T follicular helper cell (primary cell): ENCODE results near the gene PPIL6.
A peak's percentile ranks its signal among the peaks of the same experiment; 100 is the strongest.
"Not testable (repeated sequence)": the region's sequence is repeated elsewhere in the genome, so short reads cannot be mapped to it uniquely, and the experiment has no call there.

ENCODE experiments used
- DNase-seq: peaks from one replicate; pipeline ENCODE4 v3.0.0-alpha.2; 2020; ENCODE audit warnings: low read depth

Gene PPIL6

DNA sequence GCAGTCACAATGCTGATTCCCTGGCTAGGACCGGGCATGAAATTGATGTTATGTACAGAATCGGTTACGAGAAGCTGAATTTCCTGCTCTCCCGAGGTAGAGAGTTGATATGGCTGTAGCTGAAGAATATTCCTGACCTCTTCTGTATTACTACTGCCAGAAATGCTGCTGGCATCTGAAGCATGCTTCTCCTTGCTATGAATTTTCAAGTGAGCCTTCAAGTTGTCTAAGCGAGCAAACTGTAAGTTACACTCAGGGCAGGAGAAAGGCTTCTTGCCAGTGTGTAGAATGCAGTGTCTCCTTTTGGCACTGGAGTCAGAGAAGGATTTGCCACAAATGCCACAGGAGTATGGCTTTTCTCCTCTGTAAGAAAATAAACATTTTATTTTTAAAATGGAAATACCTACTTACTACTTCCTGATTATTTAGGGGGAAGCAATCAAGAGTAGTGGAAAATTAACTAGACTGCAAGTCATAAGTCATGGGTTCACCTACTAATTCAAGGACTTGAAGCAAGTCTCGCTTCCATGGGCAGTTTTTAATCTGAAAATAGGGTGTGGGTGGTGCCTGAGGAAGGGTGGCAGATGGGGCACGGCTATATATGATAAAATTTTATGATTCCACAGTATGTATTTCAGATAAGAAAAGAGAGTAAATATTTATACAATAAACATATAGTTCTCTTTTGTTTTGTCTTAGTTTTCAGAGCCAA, 25.9 kb upstream of the PPIL6 start:
- DNase-seq, result no peak

DNA sequence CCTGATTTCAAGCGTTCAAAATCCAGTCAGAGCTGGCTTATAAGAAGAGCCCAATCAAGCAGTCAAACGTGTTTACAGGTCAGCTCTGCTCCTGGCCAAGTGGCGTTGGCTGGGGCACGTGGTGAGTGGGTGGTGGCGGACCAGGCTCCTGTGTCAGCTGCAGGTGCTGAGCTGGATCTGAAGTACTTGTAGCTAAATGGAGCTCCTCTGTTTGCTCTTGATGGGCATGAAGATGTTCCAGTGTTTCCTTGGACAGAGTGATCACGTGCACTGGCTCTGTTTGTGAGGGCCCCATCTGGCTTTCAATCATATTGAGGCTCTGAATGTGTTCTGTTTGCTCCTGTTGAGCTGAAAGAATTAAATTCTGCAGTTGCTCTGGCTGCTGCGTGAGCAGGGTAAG, 25.3 kb upstream of the PPIL6 start:
- no peak for DNase-seq

GRCh38 chr6:109461733-109462526, 21.5 kb upstream of the PPIL6 start:
- DNase-seq, result no peak

GRCh38 chr6:109461205-109461604, 20.8 kb upstream of the PPIL6 start:
- not testable (repeated sequence) for DNase-seq

- no peak for DNase-seq
These were observed 19.9 kb upstream of the PPIL6 start for GRCh38 chr6:109460161-109460829.

DNA sequence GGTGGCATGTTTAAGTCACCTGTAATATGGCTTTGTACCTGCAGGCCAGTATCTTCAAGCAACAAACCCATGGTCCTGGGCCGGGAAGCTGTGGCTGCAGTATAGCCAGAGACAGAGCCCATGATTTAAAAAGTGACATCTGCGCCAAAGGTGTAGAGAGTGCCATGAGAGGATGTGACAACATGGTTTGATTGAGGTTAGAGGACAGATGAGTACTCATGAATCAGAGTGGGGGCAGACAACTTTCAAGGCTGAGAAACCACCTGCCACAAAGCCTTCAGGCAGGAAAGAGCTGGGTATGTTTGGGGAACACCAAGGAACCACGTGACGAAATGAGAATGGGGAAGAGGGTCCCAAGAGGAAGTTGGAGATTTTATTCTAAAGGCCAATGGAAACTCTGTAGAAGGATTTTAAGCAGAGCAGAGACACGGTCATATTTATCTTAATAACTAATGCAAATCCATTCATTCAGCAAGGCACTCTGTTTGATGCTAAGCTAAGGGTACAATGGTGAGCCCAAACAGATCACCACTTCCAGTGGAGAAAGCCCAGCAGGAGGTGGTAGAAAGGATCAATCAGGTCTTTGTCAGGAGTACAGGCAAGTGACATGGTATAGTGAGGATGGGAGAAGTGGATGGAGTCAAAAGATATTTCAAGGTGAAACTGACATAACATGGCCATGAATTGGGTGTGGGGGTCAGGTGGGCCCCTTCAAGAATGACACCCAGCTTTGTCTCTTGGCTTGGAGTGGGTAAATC, 18.5 kb upstream of the PPIL6 start:
- DNase-seq, result no peak

DNA sequence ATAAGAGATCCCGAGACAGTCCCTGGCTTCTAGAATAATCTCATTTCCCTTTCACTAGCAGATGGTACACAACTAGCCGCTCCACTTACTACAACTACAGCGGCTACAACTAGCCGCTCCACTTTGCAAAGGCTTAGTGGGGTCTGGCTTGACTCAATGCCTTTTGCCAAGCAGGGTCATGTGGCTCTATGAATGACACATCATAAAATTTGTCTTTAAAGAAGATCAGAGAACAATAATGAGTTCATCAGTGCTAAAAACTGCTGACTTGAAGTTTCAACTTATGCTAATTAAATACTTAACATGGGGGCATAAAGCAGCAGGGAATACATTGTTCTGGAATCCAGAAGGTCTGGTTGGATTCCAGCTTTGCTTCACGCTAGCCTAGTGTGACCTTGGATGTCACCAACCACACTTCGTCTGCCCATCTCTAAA, 17.2 kb upstream of the PPIL6 start:
- DNase-seq, result no peak

GRCh38 chr6:109456710-109457561, 16.5 kb upstream of the PPIL6 start:
- no peak for DNase-seq

DNA sequence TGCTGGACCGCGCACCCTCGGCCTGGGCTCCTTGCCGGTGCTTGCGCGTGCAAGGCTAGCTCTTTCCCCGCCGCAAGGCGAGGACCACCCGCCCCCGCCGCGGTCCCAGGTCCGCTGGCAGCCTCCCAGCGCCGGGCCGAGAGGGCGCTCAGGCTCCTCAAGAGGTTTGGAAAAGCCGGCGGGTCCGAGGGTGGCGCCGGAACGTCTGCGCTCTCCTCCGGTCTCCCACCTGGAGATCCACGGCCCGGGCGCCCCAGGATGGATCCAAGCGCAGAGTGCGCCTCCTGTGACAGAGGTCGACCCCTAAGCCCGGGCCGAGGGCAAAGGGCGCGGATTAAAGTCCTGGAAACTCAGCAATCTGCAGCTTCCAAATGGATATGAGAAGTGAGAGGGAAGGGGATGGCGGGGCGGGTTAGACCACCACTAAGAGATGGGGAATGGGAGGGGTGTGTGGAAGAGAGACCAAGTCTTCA, 15.7 kb upstream of the PPIL6 start:
- no peak for DNase-seq

DNA sequence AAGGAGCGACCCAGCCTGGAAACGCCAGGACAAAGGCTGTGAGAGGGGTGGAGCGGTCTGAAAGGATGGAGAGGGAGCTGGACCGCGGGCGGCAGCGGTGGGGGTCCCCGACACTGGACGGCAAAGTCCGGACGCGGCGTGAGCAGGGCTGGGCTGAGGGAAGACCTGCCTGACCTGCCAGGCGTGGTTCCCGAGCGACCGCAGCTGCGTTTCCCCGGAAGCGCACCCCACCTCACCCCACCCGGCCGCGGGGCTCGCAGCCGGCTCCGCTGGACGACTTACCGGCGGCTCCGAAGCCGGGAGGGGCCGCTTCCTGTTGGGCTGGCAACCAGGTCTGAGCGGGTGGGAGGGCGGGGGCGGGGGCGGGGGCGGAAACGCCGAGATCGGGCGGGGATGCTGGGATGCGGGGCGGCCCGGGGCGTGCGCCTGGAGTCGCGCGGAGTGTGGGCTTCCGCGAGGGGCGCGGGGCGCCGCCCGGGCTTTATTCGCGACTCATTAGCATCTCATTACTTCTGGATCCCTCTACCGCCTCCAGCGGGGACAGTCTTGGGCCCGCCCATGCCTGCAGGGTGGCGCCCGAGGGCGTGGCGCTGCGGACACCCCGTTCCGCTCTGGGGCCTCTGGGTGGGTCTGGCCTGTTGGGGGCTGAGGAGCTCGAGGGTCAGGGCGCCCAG, 15.1 kb upstream of the PPIL6 start, which contains the start of gene MICAL1:
Gene MICAL1 (minus strand): TSS at position 336 of the 674 bp plus-strand sequence. CDS start 1,576 bp downstream, outside the sequence.
- DNase-seq, result peak; percentile 73

DNA sequence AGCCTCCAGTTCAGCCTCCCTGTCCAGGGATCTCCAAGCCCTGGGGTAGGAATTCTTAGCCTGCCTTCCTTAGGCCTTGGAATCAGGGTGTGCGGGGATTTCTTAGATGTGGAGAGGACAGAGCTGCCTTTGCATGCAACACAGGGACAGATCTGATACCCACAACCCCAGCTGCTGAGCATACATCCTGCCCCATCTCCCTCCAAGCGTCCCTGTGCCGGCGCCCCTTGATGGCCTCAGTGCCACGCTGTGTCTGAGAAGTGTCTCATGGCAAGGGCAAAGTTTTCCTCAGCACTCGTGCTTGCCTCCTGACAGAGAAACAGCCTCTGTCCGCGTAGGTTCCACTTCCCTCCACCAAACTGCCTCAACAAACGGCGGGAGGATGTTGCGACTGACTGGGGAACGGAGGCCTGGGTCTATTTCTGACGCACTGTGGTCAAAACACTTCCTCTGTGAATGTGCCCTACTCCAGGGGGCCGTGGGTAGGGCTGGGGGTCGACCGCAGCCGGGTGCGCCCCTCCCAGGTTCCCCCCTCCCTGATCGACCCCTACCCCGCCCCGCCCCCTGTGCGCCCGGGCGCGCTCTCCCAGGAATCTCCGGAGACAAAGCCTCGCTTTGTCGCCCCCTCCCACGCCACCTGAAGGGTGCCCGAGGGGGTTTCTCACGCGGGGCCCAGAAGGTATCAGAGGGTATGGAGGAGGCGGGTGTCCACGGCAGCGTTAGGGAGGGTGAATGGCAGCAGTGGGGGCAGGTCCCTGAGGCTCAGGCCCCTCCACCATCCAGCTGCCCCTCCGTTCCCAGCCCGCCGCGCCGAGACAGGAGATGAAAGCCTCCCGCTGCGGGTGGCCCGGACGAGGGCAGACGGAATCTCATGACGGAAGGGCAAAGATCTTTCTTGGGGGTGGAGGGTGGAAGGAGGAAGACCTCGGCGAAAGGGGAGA, 14.3 kb upstream of the PPIL6 start:
- peak; percentile 63 for DNase-seq

DNA sequence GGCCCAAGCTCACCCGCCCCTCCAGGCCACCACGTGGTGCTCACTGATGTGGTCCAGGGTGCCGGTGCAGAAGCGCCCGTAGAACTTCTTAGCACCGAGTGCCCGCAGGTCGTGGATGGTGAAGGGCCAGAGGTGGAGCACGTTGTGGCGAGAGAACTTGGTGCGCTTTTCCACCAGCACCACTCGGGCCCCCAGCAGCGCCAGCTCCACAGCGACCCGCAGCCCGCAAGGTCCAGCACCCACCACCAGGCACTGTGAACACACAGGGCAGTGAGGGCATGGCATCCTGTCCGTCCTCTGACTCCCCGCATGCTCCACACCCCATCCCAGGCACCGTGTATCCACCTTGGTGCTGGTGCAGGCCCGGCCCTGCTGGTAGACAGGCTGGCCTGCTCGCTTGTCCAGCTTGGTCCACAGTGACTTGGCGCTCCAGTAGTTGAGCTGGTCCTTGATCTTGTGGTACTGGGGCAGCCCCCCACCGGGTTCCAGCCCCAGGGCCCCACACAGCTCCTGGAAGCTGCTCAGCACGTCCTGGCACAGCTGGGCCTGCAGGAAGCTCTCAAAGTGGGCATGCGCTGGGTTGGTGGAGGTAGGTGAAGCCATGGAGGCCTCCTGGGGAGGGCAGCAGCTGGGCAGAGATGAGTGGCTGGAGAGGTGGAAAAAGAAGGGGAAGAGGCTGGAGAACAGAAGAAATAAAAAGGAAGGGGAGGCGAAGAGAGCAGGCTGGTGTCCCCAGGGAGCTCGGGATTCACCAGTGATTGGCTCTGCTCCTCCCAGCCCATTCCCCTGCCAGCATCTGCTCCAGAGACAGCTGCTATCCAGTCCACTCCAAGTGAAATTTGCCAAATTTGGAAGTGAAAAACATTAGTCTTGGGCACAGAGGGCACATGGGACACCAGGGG, 13.4 kb upstream of the PPIL6 start:
- no peak for DNase-seq

GRCh38 chr6:109453156-109453555, 12.7 kb upstream of the PPIL6 start:
- no peak for DNase-seq

GRCh38 chr6:109452181-109452580, 11.8 kb upstream of the PPIL6 start:
- no peak for DNase-seq

- no peak for DNase-seq
These were observed 10.9 kb upstream of the PPIL6 start for GRCh38 chr6:109451376-109451775.

GRCh38 chr6:109450801-109451200, 10.4 kb upstream of the PPIL6 start:
- DNase-seq, result no peak

DNA sequence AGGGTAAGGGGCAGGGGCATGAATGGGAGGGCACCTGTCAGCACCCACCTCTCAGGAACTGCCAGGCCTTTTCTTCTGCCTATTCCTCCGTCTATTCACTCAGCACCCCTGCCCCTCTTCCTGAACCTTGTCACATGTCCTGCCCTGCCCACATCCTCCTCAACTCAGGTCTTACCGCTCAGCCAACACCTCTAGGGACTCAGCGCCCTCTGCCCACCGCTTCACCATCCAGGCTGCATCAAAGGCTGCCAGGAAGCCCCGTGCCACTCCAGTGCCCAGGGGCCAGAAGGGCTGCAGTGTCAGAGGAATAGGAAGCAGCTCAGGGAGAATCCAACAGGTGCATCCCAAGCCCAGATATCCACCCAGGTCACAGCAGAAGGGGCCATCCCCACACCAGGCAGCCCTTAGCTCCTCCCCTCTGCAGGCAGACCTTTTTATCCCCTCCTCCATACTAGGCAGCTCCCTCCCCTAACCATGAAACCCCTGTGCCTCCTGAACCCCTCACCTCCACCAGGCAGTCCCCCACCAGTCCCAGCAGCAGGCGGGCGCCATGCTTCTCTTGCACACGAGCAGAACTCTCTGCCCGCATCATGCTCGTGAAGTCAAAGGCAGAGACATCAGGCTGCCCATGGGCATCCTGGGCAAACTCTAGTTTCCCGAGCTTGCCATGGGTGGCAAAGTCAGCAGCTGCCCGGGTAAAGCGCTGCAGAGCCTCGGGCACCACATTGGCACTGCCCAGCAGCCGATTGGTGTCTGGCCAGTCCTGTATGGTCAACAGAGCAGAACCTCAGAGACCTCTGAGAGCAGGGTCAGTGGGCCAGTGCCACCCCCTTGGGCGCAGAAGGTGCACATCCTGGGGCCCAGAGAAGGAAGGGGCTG, 9.6 kb upstream of the PPIL6 start:
- no peak for DNase-seq
